BLaER1 treated with 17β-estradiol and CSF1 and Interleukin-3, amounts not matched to agents 10 nM and 100 nM (cell line): ENCODE results near the gene AKR1C1.
"Not testable (repeated sequence)": the region's sequence is repeated elsewhere in the genome, so short reads cannot be mapped to it uniquely, and the experiment has no call there.

Experiments used
- H3K27ac ChIP-seq, 11 experiments: shearing (Covaris generic); formaldehyde crosslinking; 2 replicates each; pipeline ENCODE4 v1.8.1; 2022
- H3K27me3 ChIP-seq, 11 experiments: shearing (Covaris generic); formaldehyde crosslinking; 2 replicates each; pipeline ENCODE4 v1.8.1; 2022
- H3K36me3 ChIP-seq, 11 experiments: shearing (Covaris generic); formaldehyde crosslinking; 2 replicates each; pipeline ENCODE4 v1.8.1; 2022
- H3K4me1 ChIP-seq, 10 experiments: shearing (Covaris generic); formaldehyde crosslinking; 2 replicates each; pipeline ENCODE4 v1.8.1; 2022
- H3K4me2 ChIP-seq, 11 experiments: shearing (Covaris generic); formaldehyde crosslinking; 2 replicates each; pipeline ENCODE4 v1.8.1; 2022
- H3K4me3 ChIP-seq, 10 experiments: shearing (Covaris generic); formaldehyde crosslinking; 2 replicates each; pipeline ENCODE4 v1.8.1; 2022
- H3K9ac ChIP-seq, 11 experiments: shearing (Covaris generic); formaldehyde crosslinking; 2 replicates each; pipeline ENCODE4 v1.8.1; 2022
- H3K9me3 ChIP-seq, 11 experiments: shearing (Covaris generic); formaldehyde crosslinking; replicated peaks in 1 of 11; 2 replicates each; pipeline ENCODE4 v1.8.1; 2022
- H4K20me1 ChIP-seq, 11 experiments: shearing (Covaris generic); formaldehyde crosslinking; 2 replicates each; pipeline ENCODE4 v1.8.1; 2022
- Cebpa-rat ChIP-seq, 11 experiments: shearing (Covaris generic); IDR thresholded peaks; 2 replicates each; pipeline ENCODE4 v1.8.1; 2022

The AKR1C1 gene

DNA sequence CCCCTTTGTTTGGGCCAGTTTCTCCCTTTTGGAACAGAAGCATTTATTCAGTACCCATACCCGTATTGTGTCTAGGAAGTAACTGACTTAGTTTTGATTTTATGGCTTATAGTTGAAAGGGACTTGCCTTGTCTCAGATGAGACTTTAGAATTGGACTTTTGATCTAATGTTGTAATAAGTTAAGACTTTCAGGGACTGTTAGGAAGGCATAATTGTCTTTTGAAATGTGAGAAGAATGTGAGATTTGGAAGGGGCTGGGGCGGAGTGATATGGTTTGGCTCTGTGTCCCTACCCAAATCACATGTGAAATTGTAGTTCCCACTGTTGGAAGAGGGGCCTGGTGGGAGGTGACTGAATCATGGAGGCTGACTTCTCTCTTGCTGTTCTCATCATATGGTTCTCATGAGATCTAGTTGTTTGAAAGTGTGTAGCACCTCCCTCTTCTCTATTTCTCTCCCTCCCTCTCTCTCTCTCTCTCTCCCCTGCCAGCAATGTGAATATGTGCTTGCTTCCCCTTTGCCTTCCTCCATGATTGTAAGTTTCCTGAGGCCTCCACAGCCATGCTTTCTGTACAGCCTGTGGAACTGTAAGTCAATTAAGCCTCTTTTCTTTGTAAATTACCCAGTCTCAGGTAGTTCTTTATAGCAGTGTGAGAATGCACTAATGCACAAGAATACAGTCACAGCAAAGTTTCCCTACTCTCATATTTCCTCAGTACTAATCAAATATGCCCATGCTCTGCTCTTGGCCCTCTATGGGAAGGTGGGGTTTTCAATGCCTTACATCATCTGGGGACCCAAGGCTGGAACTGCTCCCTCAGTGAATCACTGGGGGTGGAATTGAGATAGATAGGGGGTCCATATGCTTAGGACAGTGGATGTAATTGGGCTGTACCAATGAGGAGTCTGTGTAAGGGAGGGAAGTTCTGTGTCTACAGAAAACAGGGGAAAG lies 17.2 kb upstream of the AKR1C1 start:
- Histone ChIP-seq H3K4me3 (no peak overlapping the region), H3K36me3 (no peaks in the 10 kb centered on the region), H4K20me1 (no peaks in the 10 kb centered on the region), H3K27ac (no peak overlapping the region), H3K9me3 (peaks cover 0 to 12% (median 0%) of the 10 kb centered on the region in 11 experiments; a peak in 2 of 22 replicates), H3K9ac (no peak overlapping the region), H3K4me1 (0 out of 20 replicates have a peak, but pooled peaks cover 0 to 5% (median 0%) of the 10 kb centered on the region in 10 experiments), H3K4me2 (no peak overlapping the region), H3K27me3 (no peaks in the 10 kb centered on the region)
- no peak for TF ChIP-seq Cebpa-rat (IDR thresholded peaks at IDR 0.05)

DNA sequence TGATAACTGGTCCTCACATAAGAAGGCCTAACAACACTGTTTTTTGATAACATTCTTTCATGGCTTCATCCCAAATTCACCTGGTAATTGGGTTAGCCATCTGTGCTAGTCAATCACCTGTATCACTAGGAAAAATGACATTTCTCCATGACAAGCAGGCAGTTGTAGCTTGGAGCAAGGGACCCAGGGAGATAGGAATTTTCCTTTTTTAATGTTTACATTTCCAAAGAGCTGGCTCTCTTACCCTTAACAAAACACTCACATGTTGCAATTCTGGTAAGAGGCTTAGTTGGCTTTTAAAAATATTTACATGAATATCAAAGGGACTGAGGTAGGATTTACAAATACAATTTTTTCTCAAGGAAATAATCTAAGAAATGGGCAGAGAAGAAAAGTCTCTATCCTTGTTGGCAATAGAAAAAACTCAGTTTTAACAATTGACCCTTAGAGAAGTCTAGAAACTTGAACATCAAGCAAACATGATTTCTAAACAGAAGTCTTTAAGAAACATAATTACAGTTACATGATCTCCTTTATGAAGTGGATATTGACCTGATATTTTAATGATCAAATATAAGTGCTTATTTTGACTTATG lies 16.1 kb upstream of the AKR1C1 start:
- peaks cover 0 to 12% (median 0%) of the 10 kb centered on the region in 11 experiments; a peak in 2 of 22 replicates for H3K9me3 ChIP-seq
- H3K27ac ChIP-seq, result no peak overlapping the region
- H3K4me3 ChIP-seq, result no peak overlapping the region
- H3K27me3 ChIP-seq, result no peaks in the 10 kb centered on the region
- H3K4me2 ChIP-seq, result no peak overlapping the region
- no peaks in the 10 kb centered on the region for H3K36me3 ChIP-seq
- TF ChIP-seq Cebpa-rat (IDR thresholded peaks at IDR 0.05), result no peak
- H4K20me1 ChIP-seq, result no peaks in the 10 kb centered on the region
- 0 out of 20 replicates have a peak, but pooled peaks cover 0 to 5% (median 0%) of the 10 kb centered on the region in 10 experiments for H3K4me1 ChIP-seq
- H3K9ac ChIP-seq, result no peak overlapping the region

DNA sequence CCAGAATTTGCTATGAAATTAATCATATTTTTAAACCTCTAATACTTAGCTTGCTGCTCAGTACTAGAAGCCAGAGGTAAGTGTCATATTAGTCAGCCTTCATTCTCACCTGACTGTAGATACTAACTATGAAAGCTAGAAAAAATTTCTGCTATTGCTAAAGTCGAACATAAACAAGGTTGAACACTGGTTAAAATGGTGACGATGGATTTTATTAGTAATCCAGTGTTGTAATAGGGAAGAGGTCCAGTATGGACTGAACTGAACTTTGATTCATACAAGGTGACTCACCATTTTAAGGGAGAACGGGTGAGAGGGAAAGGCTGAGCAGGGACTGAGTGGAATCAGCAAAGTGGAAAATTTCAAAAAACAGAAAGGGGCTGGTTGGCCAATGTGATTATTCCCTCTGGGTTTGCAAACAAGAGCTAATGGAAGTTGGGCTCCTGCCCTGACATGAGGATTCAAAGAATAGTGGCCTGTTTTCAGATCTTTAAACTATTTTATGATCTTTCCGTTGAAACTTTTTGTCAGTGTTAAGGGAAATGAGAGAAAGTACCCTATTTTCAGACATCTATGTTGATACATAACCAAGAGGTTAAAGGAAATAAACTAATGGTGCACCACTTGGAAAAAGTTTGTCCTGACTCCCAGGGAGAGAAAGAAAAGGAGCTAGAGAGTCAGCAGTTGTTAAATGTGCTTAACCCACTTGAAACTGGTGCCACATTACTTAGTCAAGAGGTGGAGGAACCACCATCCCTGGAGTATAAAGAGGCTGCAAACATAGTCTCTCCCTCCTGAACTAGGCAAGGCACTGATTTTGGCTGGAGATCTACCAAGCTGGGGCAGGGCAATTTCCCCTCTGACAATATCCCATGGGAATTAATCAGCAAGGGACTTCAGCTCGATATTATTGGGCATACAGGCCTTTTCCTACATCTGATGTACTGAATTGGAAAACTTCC lies 15.3 kb upstream of the AKR1C1 start:
- no peaks in the 10 kb centered on the region for H4K20me1 ChIP-seq
- no peak overlapping the region for H3K4me2 ChIP-seq
- 0 out of 20 replicates have a peak, but pooled peaks cover 0 to 5% (median 0%) of the 10 kb centered on the region in 10 experiments for H3K4me1 ChIP-seq
- H3K9me3 ChIP-seq, result peaks cover 0 to 12% (median 0%) of the 10 kb centered on the region in 11 experiments; a peak in 2 of 22 replicates
- no peak overlapping the region for H3K27ac ChIP-seq
- H3K36me3 ChIP-seq, result no peaks in the 10 kb centered on the region
- no peak overlapping the region for H3K9ac ChIP-seq
- no peak for TF ChIP-seq Cebpa-rat (IDR thresholded peaks at IDR 0.05)
- no peak overlapping the region for H3K4me3 ChIP-seq
- no peaks in the 10 kb centered on the region for H3K27me3 ChIP-seq

DNA sequence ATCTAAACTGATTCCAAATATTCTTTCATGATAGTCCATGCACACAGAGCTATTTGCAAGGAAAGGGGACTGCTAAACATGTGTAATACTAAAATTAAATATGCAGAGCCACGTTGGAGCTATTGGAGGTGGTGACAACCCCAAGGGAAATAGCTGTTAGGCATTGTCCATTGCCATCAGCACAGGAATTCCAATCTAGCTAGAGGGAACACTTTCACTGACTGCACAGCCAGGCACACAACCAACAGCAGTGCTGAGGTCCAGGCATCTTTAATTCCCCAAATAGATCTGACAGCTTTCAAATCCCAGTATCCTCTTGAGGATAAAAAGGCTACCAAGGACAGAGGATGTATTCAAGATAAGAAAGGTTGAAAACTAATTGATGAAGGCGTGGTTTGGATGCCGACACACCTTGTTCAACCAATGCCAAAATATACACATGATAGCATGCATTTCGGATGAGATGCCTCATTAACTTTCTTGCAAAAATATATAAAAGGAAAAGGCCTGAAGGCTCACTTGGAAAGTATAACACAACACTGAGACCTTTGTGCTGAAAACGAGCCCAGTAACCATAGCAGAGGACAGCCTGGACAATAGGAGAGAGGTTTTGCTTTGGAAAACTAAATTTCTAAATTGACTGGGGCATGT lies 11.6 kb upstream of the AKR1C1 start:
- not testable (repeated sequence) for H3K9me3 ChIP-seq, H4K20me1 ChIP-seq, H3K9ac ChIP-seq, H3K4me2 ChIP-seq, H3K36me3 ChIP-seq, H3K27ac ChIP-seq, H3K27me3 ChIP-seq, H3K4me3 ChIP-seq
- H3K4me1 ChIP-seq, result peaks cover 0 to 10% (median 0%) of the 10 kb centered on the region in 10 experiments; a peak in 2 of 20 replicates

DNA sequence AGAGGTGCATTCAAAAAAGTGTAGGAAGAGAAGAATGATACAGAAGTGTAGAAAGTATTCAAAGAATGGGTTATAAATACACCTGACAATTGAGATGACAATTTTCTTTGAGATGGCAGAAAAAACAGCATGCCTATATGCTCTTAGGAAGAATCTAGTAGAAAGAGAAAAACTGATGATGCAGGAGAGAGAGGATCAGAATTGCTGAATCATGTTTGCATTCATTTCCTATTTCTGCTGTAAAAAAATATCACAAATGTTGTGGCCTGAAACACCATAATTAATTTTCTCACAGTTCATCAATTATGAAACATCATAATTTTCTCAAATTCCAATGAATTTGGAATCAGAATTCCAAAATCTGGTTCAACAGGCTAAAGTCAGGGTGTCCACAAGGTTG lies 9.8 kb upstream of the AKR1C1 start:
- H3K4me2 ChIP-seq, result no peak overlapping the region; a peak in 1 of 22 replicates
- no peaks in the 10 kb centered on the region for H3K36me3 ChIP-seq
- no peak overlapping the region for H3K27ac ChIP-seq
- no peaks in the 10 kb centered on the region for H3K9me3 ChIP-seq
- peaks cover 0 to 5% (median 0%) of the 10 kb centered on the region in 10 experiments; a peak in 3 of 20 replicates for H3K4me1 ChIP-seq
- no peak overlapping the region for H3K9ac ChIP-seq
- no peak overlapping the region for H3K4me3 ChIP-seq
- TF ChIP-seq Cebpa-rat (IDR thresholded peaks at IDR 0.05), result no peak
- H3K27me3 ChIP-seq, result no peaks in the 10 kb centered on the region
- no peaks in the 10 kb centered on the region for H4K20me1 ChIP-seq

DNA sequence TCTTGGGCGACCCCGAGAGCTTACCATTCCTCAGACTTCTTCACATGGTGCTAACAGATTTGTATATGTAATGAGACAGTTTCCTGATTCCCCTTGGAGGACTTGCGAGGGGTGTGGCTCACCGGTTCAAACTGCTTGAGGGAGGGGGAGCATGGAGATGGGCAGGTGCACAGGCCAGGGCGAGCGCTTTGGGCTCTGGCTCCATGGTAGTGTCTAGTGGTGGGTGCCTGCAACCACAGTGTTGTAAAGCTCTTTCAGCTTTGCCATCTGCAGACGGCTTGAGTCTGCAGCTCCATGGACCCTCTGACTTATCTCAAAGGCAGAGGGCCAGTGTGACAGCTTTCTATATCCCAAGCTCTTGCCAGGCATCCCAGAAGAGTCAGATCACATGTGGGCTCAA lies 7.1 kb upstream of the AKR1C1 start:
- not testable (repeated sequence) for H4K20me1 ChIP-seq, H3K4me3 ChIP-seq, H3K9ac ChIP-seq, H3K27me3 ChIP-seq, H3K36me3 ChIP-seq, H3K4me1 ChIP-seq, H3K27ac ChIP-seq, H3K9me3 ChIP-seq, H3K4me2 ChIP-seq

DNA sequence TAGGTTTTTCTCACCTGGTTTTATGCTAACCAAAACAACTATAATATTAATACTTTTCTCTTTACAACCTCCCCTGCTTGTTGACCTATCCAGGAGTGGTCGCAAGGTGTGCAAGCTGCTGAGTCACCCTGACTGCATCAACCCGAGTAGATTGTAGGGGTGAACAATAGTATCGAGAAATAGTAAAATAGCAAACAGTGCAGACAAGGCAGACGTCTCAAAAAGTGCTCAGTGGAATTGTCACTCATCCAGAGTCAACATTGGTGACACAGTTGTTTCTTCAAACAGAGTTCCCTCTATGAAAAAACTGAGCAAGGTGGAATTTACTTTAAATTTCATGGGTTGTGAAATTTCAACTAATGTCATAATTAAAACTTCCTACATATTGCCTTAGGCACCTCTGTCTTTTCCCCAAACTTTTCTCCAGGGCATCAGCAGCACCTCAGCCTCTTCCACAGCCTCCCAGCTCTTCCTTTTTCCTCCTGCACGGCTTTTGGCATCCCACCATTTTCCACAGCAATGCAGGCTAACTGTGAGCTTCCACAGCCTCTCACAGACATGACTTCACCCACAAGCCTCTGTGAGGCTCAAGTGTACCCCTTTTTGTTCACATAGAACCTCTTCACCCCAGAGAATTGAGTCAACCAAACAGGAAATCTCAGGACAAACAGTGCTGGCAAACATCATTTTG lies 6.1 kb upstream of the AKR1C1 start:
- not testable (repeated sequence) for H4K20me1 ChIP-seq, H3K27me3 ChIP-seq, H3K4me1 ChIP-seq, H3K36me3 ChIP-seq, H3K27ac ChIP-seq, H3K9me3 ChIP-seq, H3K4me3 ChIP-seq, H3K9ac ChIP-seq, H3K4me2 ChIP-seq

DNA sequence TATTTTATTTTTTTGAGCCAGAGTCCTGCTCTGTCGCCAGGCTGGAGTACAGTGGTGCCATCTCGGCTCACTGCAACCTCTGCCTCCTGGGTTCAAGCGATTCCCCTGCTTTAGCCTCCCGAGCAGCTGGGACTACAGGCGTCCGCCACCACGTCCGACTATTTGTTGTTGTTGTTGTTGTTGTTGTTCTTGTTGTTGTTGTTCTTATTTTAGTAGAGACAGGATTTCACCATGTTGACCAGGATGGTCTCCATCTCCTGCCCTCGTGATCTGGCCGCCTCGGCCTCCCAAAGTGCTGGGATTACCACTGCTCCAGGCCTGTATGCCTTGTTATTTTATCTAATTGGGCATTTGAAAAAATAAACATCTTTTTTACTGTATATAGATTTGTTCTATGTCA lies 1.7 kb upstream of the AKR1C1 start:
- not testable (repeated sequence) for H3K9me3 ChIP-seq, H3K36me3 ChIP-seq, H4K20me1 ChIP-seq, H3K27me3 ChIP-seq, H3K9ac ChIP-seq, H3K4me1 ChIP-seq, H3K4me2 ChIP-seq, H3K4me3 ChIP-seq, H3K27ac ChIP-seq

DNA sequence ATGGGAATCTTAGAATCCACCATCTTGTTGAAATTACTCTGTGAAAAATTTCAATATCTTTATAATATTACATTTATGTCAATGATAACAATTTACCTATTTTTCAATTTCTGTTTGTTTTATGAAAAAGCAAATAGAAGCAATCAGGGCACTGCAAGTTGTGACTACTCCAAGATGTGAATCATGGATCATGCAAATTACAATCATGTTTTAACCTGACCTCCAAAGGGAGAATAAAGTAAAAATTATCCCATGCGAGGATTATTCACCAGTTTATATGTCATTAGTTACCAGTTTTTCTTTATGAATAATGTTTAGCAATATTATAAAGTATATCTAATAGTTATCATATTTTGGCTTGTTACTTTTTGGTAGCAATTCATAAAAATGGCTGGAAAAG lies 907 bp upstream of the AKR1C1 start:
- not testable (repeated sequence) for H3K9ac ChIP-seq, H3K4me2 ChIP-seq, H4K20me1 ChIP-seq, H3K27ac ChIP-seq, H3K4me3 ChIP-seq, H3K36me3 ChIP-seq, H3K4me1 ChIP-seq, H3K9me3 ChIP-seq, H3K27me3 ChIP-seq

DNA sequence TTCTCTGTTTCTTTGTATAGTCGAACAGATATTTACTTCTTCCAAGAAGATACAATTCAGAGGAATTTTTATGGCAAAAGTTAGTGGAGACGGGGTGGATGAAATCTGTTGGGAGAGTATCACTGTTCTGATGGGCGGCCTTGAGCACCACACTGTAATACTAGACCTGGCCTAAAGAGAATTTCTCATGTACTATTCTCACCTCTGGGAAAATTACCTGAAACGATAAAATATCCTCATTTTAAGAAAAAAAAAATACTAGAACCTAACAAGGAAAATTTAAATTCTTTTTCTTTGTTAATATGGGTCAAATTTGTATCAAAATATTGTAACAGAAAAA lies 570 bp downstream of the AKR1C1 start:
- H3K36me3 ChIP-seq, H3K9me3 ChIP-seq, H4K20me1 ChIP-seq, H3K4me2 ChIP-seq, H3K4me1 ChIP-seq, H3K27ac ChIP-seq, H3K4me3 ChIP-seq, H3K27me3 ChIP-seq, H3K9ac ChIP-seq: not testable (repeated sequence)

DNA sequence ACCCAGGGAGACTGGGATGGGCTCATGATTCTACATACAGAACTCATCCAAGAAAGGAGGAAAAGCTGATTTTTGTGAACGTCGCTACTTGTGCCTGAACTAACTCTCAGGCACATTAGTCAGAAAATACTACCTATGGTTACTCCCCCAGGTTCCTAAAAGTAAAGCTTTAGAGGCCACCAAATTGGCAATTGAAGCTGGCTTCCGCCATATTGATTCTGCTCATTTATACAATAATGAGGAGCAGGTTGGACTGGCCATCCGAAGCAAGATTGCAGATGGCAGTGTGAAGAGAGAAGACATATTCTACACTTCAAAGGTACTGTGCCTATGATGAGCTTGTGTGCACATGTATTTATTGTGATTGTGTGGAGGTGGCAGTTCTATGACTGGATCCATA lies 2.5 kb downstream of the AKR1C1 start:
- H3K27ac ChIP-seq, H4K20me1 ChIP-seq, H3K36me3 ChIP-seq, H3K9me3 ChIP-seq, H3K9ac ChIP-seq, H3K4me2 ChIP-seq, H3K4me1 ChIP-seq, H3K27me3 ChIP-seq, H3K4me3 ChIP-seq: not testable (repeated sequence)

DNA sequence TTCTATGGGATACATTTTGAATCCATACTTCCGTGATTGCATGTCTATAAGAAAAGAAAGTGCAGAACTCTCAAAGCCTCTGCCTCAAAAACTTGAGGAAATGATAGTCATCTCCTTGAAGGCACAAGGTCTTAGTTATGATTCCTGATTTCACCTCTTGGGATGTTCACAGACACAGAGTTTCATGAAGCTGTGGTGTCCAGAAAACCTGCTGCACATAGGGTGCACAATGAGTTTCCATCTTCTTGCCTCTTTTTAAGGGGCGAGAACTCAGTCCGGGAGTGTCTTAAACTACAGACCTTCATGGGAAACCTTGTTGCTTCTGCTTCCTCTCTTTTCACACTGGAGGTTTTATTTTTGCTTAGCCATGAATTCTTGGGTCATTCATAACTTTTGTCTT lies 4.0 kb downstream of the AKR1C1 start:
- not testable (repeated sequence) for H3K9ac ChIP-seq, H3K4me1 ChIP-seq, H3K36me3 ChIP-seq, H3K4me2 ChIP-seq, H3K27me3 ChIP-seq, H4K20me1 ChIP-seq, H3K27ac ChIP-seq, H3K9me3 ChIP-seq, H3K4me3 ChIP-seq
